ENCODE data around the gene IL17RD.
A peak's percentile ranks its signal among the peaks of the same experiment; 100 is the strongest.

IL17RD gene

GRCh38 chr3:57078635-57079473, 86.3 kb downstream of the IL17RD start:
- peaks cover 12% of the 10 kb centered on the region for H3K79me1 ChIP-seq (ENCODE audit: low read length)
- no peaks in the 10 kb centered on the region for H3K27me3 ChIP-seq (ENCODE audit: insufficient read depth, low read length)
- H4K12ac ChIP-seq (ENCODE audit: low read depth, low read length), result peak overlapping the region; percentile 92
- H3K9me3 ChIP-seq (ENCODE audit: insufficient read depth, low read depth, low read length), result no peaks in the 10 kb centered on the region
- peaks cover 3 to 9% of the 10 kb centered on the region in 2 experiments for H3K4me1 ChIP-seq (ENCODE audit: control insufficient read depth in 1 of 2, insufficient read depth in 2 of 2, low read length in 2 of 2)
- H3K14ac ChIP-seq (ENCODE audit: low read length), result peak overlapping the region; percentile 96
- H3K4me3 ChIP-seq (ENCODE audit: low read depth, low read length), result peak overlapping the region; percentile 86
- no peak overlapping the region for H3K23ac ChIP-seq (ENCODE audit: low read length)
- H2BK5ac ChIP-seq (ENCODE audit: low read depth, low read length, poor library complexity), result peak overlapping the region; percentile 84
- H2AK5ac ChIP-seq (ENCODE audit: low read length), result peak overlapping the region; percentile 87
- H3K4ac ChIP-seq (ENCODE audit: low read depth, low read length), result peak overlapping the region; percentile 84
- peak overlapping the region; percentile 99 for H2AFZ ChIP-seq (ENCODE audit: insufficient read depth, low read length, poor library complexity)
- peak overlapping the region; percentile 91 for H4K8ac ChIP-seq (ENCODE audit: low read depth, low read length)
- DNase-seq, result peak; percentile 92 to 95
- H3K4me2 ChIP-seq (ENCODE audit: low read length), result peak overlapping the region; percentile 95
- peak overlapping the region; percentile 75 for H3K9ac ChIP-seq (ENCODE audit: low read length)
- H3K79me2 ChIP-seq (ENCODE audit: control insufficient read depth, insufficient read depth, low read length, poor library complexity), result peaks cover 3% of the 10 kb centered on the region
- H3K36me3 ChIP-seq (ENCODE audit: control insufficient read depth in 1 of 2, insufficient read depth in 2 of 2, low read length in 2 of 2), result peaks cover 0 to 1% of the 10 kb centered on the region in 2 experiments
- peak overlapping the region; percentile 92 for H4K91ac ChIP-seq (ENCODE audit: low read depth, low read length)
- peak overlapping the region; percentile 79 for H2BK12ac ChIP-seq (ENCODE audit: low read length)
- no CpG with 5 or more reads among the region's 91 CpGs for WGBS (ENCODE audit: extremely low coverage, insufficient coverage, insufficient read length)
- H3K18ac ChIP-seq (ENCODE audit: low read length), result peak overlapping the region; percentile 96
- peak overlapping the region; percentile 44 for H3K27ac ChIP-seq (ENCODE audit: low read depth, low read length)
- peak overlapping the region; percentile 94 for H2BK120ac ChIP-seq (ENCODE audit: insufficient read depth, low read length, poor library complexity)

- Histone ChIP-seq H3K4ac (ENCODE audit: low read depth, low read length) (no peak overlapping the region), H3K23ac (ENCODE audit: low read length) (no peak overlapping the region), H3K4me1 (ENCODE audit: control insufficient read depth in 1 of 2, insufficient read depth in 2 of 2, low read length in 2 of 2) (peaks cover 3 to 7% of the 10 kb centered on the region in 2 experiments), H3K14ac (ENCODE audit: low read length) (peak overlapping the region; percentile 22), H2AFZ (ENCODE audit: insufficient read depth, low read length, poor library complexity) (peak overlapping the region; percentile 99), H3K4me3 (ENCODE audit: low read depth, low read length) (peak overlapping the region; percentile 86), H3K9me3 (ENCODE audit: insufficient read depth, low read depth, low read length) (no peaks in the 10 kb centered on the region), H3K36me3 (ENCODE audit: control insufficient read depth in 1 of 2, insufficient read depth in 2 of 2, low read length in 2 of 2) (peaks cover 0 to 1% of the 10 kb centered on the region in 2 experiments), H3K18ac (ENCODE audit: low read length) (peak overlapping the region; percentile 54), H2BK120ac (ENCODE audit: insufficient read depth, low read length, poor library complexity) (peak overlapping the region; percentile 11), H3K9ac (ENCODE audit: low read length) (peak overlapping the region; percentile 10), H3K79me2 (ENCODE audit: control insufficient read depth, insufficient read depth, low read length, poor library complexity) (peaks cover 3% of the 10 kb centered on the region), H2BK12ac (ENCODE audit: low read length) (no peak overlapping the region), H4K12ac (ENCODE audit: low read depth, low read length) (peak overlapping the region; percentile 27), H4K8ac (ENCODE audit: low read depth, low read length) (peak overlapping the region; percentile 54), H4K91ac (ENCODE audit: low read depth, low read length) (peak overlapping the region; percentile 92), H3K27me3 (ENCODE audit: insufficient read depth, low read length) (no peaks in the 10 kb centered on the region), H2AK5ac (ENCODE audit: low read length) (no peak overlapping the region), H3K27ac (ENCODE audit: low read depth, low read length) (peak overlapping the region; percentile 44), H3K79me1 (ENCODE audit: low read length) (peaks cover 12% of the 10 kb centered on the region), H2BK5ac (ENCODE audit: low read depth, low read length, poor library complexity) (peak overlapping the region; percentile 43), H3K4me2 (ENCODE audit: low read length) (peak overlapping the region; percentile 95)
- peak in 1 of 2 donors; percentile 77 for DNase-seq
- no CpG with 5 or more reads among the region's 15 CpGs for WGBS (ENCODE audit: extremely low coverage, insufficient coverage, insufficient read length)
These were observed 86.9 kb downstream of the IL17RD start for GRCh38 chr3:57078344-57078634.

DNA sequence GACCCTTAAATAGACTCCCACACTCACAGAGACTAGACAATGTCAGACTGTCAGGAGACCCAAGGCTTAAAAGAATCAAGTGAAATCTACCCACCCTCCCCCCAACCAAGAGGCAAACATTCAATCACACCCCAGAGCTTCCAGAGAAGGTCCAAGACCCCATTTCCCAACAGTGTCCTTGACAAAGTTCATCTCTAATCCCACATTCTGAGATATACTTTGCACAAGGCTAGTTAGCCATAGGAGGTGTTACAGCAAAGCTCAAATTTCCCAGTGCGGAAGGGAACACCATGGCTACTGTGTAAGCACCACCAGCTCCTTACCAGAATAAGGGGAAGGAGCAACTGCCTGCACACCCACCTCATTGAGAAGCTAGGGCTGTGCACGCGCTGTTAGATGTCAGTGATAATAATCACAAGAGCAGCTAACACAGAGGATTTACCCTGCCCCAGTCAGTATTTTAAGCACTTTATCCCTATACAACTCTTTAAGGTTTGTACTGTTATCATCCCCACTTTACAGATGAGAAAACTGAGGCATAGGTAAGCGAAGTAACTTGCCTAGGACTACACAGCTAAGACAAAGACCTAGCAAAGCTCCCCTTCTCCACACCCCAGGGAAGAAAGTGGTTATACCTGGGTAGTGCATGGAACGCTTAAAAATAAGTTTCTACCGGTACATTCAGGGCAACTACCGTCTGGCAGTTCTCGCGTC, 87.4 kb downstream of the IL17RD start:
- H3K9ac ChIP-seq (ENCODE audit: low read length), result peak overlapping the region; percentile 10
- H2AK5ac ChIP-seq (ENCODE audit: low read length), result no peak overlapping the region
- H4K91ac ChIP-seq (ENCODE audit: low read depth, low read length), result no peak overlapping the region
- H3K4ac ChIP-seq (ENCODE audit: low read depth, low read length), result no peak overlapping the region
- no peak overlapping the region for H3K23ac ChIP-seq (ENCODE audit: low read length)
- H2BK12ac ChIP-seq (ENCODE audit: low read length), result no peak overlapping the region
- peak overlapping the region; percentile 27 for H4K12ac ChIP-seq (ENCODE audit: low read depth, low read length)
- peak overlapping the region; percentile 99 for H2AFZ ChIP-seq (ENCODE audit: insufficient read depth, low read length, poor library complexity)
- no CpG with 5 or more reads among the region's 9 CpGs for WGBS (ENCODE audit: extremely low coverage, insufficient coverage, insufficient read length)
- no peak for DNase-seq
- H2BK120ac ChIP-seq (ENCODE audit: insufficient read depth, low read length, poor library complexity), result peak overlapping the region; percentile 11
- peaks cover 3% of the 10 kb centered on the region for H3K79me2 ChIP-seq (ENCODE audit: control insufficient read depth, insufficient read depth, low read length, poor library complexity)
- no peaks in the 10 kb centered on the region for H3K27me3 ChIP-seq (ENCODE audit: insufficient read depth, low read length)
- peaks cover 12% of the 10 kb centered on the region for H3K79me1 ChIP-seq (ENCODE audit: low read length)
- peaks cover 0 to 1% of the 10 kb centered on the region in 2 experiments for H3K36me3 ChIP-seq (ENCODE audit: control insufficient read depth in 1 of 2, insufficient read depth in 2 of 2, low read length in 2 of 2)
- H3K9me3 ChIP-seq (ENCODE audit: insufficient read depth, low read depth, low read length), result no peaks in the 10 kb centered on the region
- H3K27ac ChIP-seq (ENCODE audit: low read depth, low read length), result peak overlapping the region; percentile 44
- peak overlapping the region; percentile 54 for H3K18ac ChIP-seq (ENCODE audit: low read length)
- peak overlapping the region; percentile 54 for H4K8ac ChIP-seq (ENCODE audit: low read depth, low read length)
- no peak overlapping the region for H2BK5ac ChIP-seq (ENCODE audit: low read depth, low read length, poor library complexity)
- peak overlapping the region; percentile 86 for H3K4me3 ChIP-seq (ENCODE audit: low read depth, low read length)
- peak overlapping the region; percentile 95 for H3K4me2 ChIP-seq (ENCODE audit: low read length)
- peak overlapping the region; percentile 22 for H3K14ac ChIP-seq (ENCODE audit: low read length)
- H3K4me1 ChIP-seq (ENCODE audit: control insufficient read depth in 1 of 2, insufficient read depth in 2 of 2, low read length in 2 of 2), result peaks cover 3 to 7% of the 10 kb centered on the region in 2 experiments

GRCh38 chr3:57076422-57076951, 88.7 kb downstream of the IL17RD start:
- Histone ChIP-seq H3K4me2 (ENCODE audit: low read length) (no peak overlapping the region), H4K12ac (ENCODE audit: low read depth, low read length) (no peak overlapping the region), H3K4ac (ENCODE audit: low read depth, low read length) (no peak overlapping the region), H2AK5ac (ENCODE audit: low read length) (no peak overlapping the region), H4K8ac (ENCODE audit: low read depth, low read length) (no peak overlapping the region), H3K27me3 (ENCODE audit: insufficient read depth, low read length) (no peaks in the 10 kb centered on the region), H2AFZ (ENCODE audit: insufficient read depth, low read length, poor library complexity) (no peak overlapping the region), H3K9ac (ENCODE audit: low read length) (no peak overlapping the region), H4K91ac (ENCODE audit: low read depth, low read length) (no peak overlapping the region), H2BK12ac (ENCODE audit: low read length) (no peak overlapping the region), H2BK5ac (ENCODE audit: low read depth, low read length, poor library complexity) (no peak overlapping the region), H3K27ac (ENCODE audit: low read depth, low read length) (no peak overlapping the region), H3K4me1 (ENCODE audit: control insufficient read depth in 1 of 2, insufficient read depth in 2 of 2, low read length in 2 of 2) (peaks cover 3 to 7% of the 10 kb centered on the region in 2 experiments), H3K79me1 (ENCODE audit: low read length) (peaks cover 12% of the 10 kb centered on the region), H2BK120ac (ENCODE audit: insufficient read depth, low read length, poor library complexity) (no peak overlapping the region), H3K14ac (ENCODE audit: low read length) (no peak overlapping the region), H3K36me3 (ENCODE audit: control insufficient read depth in 1 of 2, insufficient read depth in 2 of 2, low read length in 2 of 2) (peaks cover 0 to 1% of the 10 kb centered on the region in 2 experiments), H3K18ac (ENCODE audit: low read length) (no peak overlapping the region), H3K23ac (ENCODE audit: low read length) (peak overlapping the region; percentile 5), H3K4me3 (ENCODE audit: low read depth, low read length) (no peak overlapping the region), H3K9me3 (ENCODE audit: insufficient read depth, low read depth, low read length) (no peaks in the 10 kb centered on the region), H3K79me2 (ENCODE audit: control insufficient read depth, insufficient read depth, low read length, poor library complexity) (peaks cover 3% of the 10 kb centered on the region)
- no CpG with 5 or more reads among the region's 3 CpGs for WGBS (ENCODE audit: extremely low coverage, insufficient coverage, insufficient read length)
- DNase-seq, result no peak

Data from trophoblast cell (in vitro differentiated cells and primary cell).